ENCODE results near the gene ATP10D. TPM values are rescaled to one million over a fixed set of nuclear protein-coding genes. Genes with fewer than 3 reads are reported as not detected.

Gene ATP10D
- total and polyA plus RNA-seq, 7 donors: 1.1 to 6.1 (median 2.1) TPM

GRCh38 chr4:47530801-47531200, 45.7 kb downstream of the ATP10D start:
- H3K4me3 ChIP-seq: no peak overlapping the region
- intact Hi-C loops (cut with DNase I): no loop called here
- H3K4me1 ChIP-seq: no peaks in the 10 kb centered on the region
- no peak overlapping the region for H3K27ac ChIP-seq
- H3K36me3 ChIP-seq (ENCODE audit: insufficient read depth in 1 of 2, low read depth in 1 of 2): peaks cover 0 to 10% of the 10 kb centered on the region in 2 donors
- ATAC-seq (no peak), DNase-seq (no peak)
- H3K9me3 ChIP-seq: peaks cover 5% of the 10 kb centered on the region
- TF ChIP-seq CTCF (IDR thresholded peaks at IDR 0.05): no peak
- H3K27me3 ChIP-seq (ENCODE audit: insufficient read depth in 3 of 3, low read length in 2 of 3): no peaks in the 10 kb centered on the region
- 97 to 100% (median 97%) methylated on average over 1 of the region's 1 CpG for WGBS, 3 donors

- WGBS, 3 donors: 69 to 76% (median 72%) methylated on average over 2 of the region's 2 CpGs
- no peak overlapping the region for H3K27ac ChIP-seq
- H3K36me3 ChIP-seq (ENCODE audit: insufficient read depth in 1 of 2, low read depth in 1 of 2): peaks cover 0 to 16% of the 10 kb centered on the region in 2 donors
- intact Hi-C loops (cut with DNase I): no loop called here
- H3K27me3 ChIP-seq (ENCODE audit: insufficient read depth in 3 of 3, low read length in 2 of 3): no peaks in the 10 kb centered on the region
- H3K4me1 ChIP-seq: no peaks in the 10 kb centered on the region
- TF ChIP-seq CTCF (IDR thresholded peaks at IDR 0.05): no peak
- no peak overlapping the region for H3K4me3 ChIP-seq
- H3K9me3 ChIP-seq: peaks cover 5% of the 10 kb centered on the region
- ATAC-seq (peak in 2 of 4 donors; percentile 31 to 72), DNase-seq (no peak)
Observed at GRCh38 chr4:47531241-47531953, 46.3 kb downstream of the ATP10D start.

- 37 to 77% (median 39%) methylated on average over 2 of the region's 2 CpGs for WGBS, 3 donors
- intact Hi-C loops (cut with DNase I): no loop called here
- ATAC-seq (peak in 1 of 4 donors; percentile 25), DNase-seq (no peak)
- Histone ChIP-seq H3K4me3 (no peak overlapping the region), H3K9me3 (peaks cover 5% of the 10 kb centered on the region), H3K36me3 (ENCODE audit: insufficient read depth in 1 of 2, low read depth in 1 of 2) (peaks cover 0 to 17% of the 10 kb centered on the region in 2 donors), H3K27ac (no peak overlapping the region), H3K27me3 (ENCODE audit: insufficient read depth in 3 of 3, low read length in 2 of 3) (no peaks in the 10 kb centered on the region), H3K4me1 (no peaks in the 10 kb centered on the region)
- no peak for TF ChIP-seq CTCF (IDR thresholded peaks at IDR 0.05)
Observed at GRCh38 chr4:47531954-47532321, 46.9 kb downstream of the ATP10D start.

- 77 to 94% (median 78%) methylated on average over 4 of the region's 4 CpGs for WGBS, 3 donors
- peaks cover 5% of the 10 kb centered on the region for H3K9me3 ChIP-seq
- no peak overlapping the region for H3K27ac ChIP-seq
- peaks cover 0 to 17% of the 10 kb centered on the region in 2 donors for H3K36me3 ChIP-seq (ENCODE audit: insufficient read depth in 1 of 2, low read depth in 1 of 2)
- intact Hi-C loops (cut with DNase I): no loop called here
- TF ChIP-seq CTCF (IDR thresholded peaks at IDR 0.05): no peak
- H3K4me3 ChIP-seq: no peak overlapping the region
- DNase-seq (no peak), ATAC-seq (no peak)
- no peaks in the 10 kb centered on the region for H3K4me1 ChIP-seq
- H3K27me3 ChIP-seq (ENCODE audit: insufficient read depth in 3 of 3, low read length in 2 of 3): no peaks in the 10 kb centered on the region
Observed at GRCh38 chr4:47532658-47533057, 47.6 kb downstream of the ATP10D start.

Data from psoas muscle (tissue), 8 donors.